Muscle of leg (tissue), 11 donors: Measurements from ENCODE around the gene GPR61. TPM values are rescaled to one million over a fixed set of nuclear protein-coding genes. Genes with fewer than 3 reads are reported as not detected.

Source experiments
- DNase-seq: peaks from one replicate; pipeline ENCODE4 v3.0.0; 2013
- H3K27ac ChIP-seq: one replicate; pipeline ENCODE4 v1.5.1; 2013; ENCODE audit warnings: mild to moderate bottlenecking, low read length, control low read depth
- H3K27me3 ChIP-seq: one replicate; pipeline ENCODE4 v1.6.1; 2013; ENCODE audit warnings: low read length; ENCODE audit not compliant: control insufficient read depth, insufficient read depth
- H3K36me3 ChIP-seq: one replicate; pipeline ENCODE4 v1.6.1; 2013; ENCODE audit warnings: low read length; ENCODE audit not compliant: control insufficient read depth, insufficient read depth
- H3K4me1 ChIP-seq: one replicate; pipeline ENCODE4 v1.6.1; 2013; ENCODE audit warnings: low read length; ENCODE audit not compliant: control insufficient read depth, insufficient read depth
- H3K4me3 ChIP-seq: one replicate; pipeline ENCODE4 v1.5.1; 2013; ENCODE audit warnings: low read length, control low read depth
- H3K9me3 ChIP-seq: replicated peaks from 2 replicates; pipeline ENCODE4 v1.6.1; 2013; ENCODE audit warnings: low read depth, low read length; ENCODE audit not compliant: control insufficient read depth
- WGBS: methylation state at CpG from one replicate; pipeline ENCODE4 v1.1.5; 2013; ENCODE audit warnings: missing lambda C conversion rate; ENCODE audit not compliant: insufficient coverage; 5-methylcytosine and 5-hydroxymethylcytosine counted together
- polyA plus RNA-seq, 8 donors: library from polyadenylated mRNA; unstranded; fragments of 120-200 nt; gene quantifications; one replicate each; pipeline versions ENCODE4 v1.2.1 to v1.2.3, GENCODE V29; 2013; ENCODE audit warnings: inconsistent platforms in 1 of 8, low replicate concordance in 1 of 8; ENCODE audit not compliant: insufficient read length in 8 of 8, insufficient read depth in 1 of 8
- total RNA-seq: library from RNA; stranded (reverse); fragments of 120-200 nt; gene quantifications from one replicate; pipeline ENCODE4 v1.2.4, GENCODE V29; 2013

The GPR61 gene
- total and polyA plus RNA-seq, 9 donors: 1.4 to 2.7 (median 1.7) TPM

- DNase-seq: no peak
- 51% methylated on average over 11 of the region's 14 CpGs for WGBS
- peaks cover 54% of the 10 kb centered on the region for H3K4me1 ChIP-seq
- no peaks in the 10 kb centered on the region for H3K36me3 ChIP-seq
- peak overlapping the region; percentile 21 for H3K27ac ChIP-seq
- no peak overlapping the region for H3K4me3 ChIP-seq
- H3K27me3 ChIP-seq: no peaks in the 10 kb centered on the region
- no peaks in the 10 kb centered on the region for H3K9me3 ChIP-seq
Measured at GRCh38 chr1:109527098-109527811, 12.4 kb upstream of the GPR61 start.

- peaks cover 62% of the 10 kb centered on the region for H3K4me1 ChIP-seq
- no peak overlapping the region for H3K4me3 ChIP-seq
- H3K9me3 ChIP-seq: no peaks in the 10 kb centered on the region
- WGBS: 76% methylated on average over 8 of the region's 9 CpGs
- no peaks in the 10 kb centered on the region for H3K27me3 ChIP-seq
- DNase-seq: no peak
- no peaks in the 10 kb centered on the region for H3K36me3 ChIP-seq
- peak overlapping the region; percentile 87 for H3K27ac ChIP-seq
Measured at GRCh38 chr1:109527846-109528695, 11.6 kb upstream of the GPR61 start.

DNA sequence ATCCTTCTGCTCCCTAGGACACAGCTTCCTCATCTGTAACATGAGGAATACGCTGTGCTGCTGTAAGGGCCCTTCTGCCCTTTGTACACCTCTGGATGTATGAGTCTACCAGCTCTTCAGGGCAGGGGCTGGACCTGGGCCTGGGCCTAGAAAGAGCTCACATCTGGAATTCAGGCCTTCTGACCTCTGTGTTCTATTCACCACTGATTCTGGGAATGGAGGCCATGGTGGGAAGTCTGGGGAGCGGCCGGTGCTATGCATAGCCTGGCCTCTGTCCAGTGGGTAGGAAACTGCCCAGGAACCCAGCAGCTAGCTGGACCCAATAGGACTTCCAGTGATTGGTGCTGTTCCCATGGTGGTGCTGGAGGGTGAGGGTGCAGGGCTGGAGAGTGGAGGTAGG is 11.0 kb upstream of the GPR61 start:
- Histone ChIP-seq H3K9me3 (no peaks in the 10 kb centered on the region), H3K27ac (peak overlapping the region; percentile 87), H3K27me3 (no peaks in the 10 kb centered on the region), H3K4me1 (peaks cover 63% of the 10 kb centered on the region), H3K36me3 (no peaks in the 10 kb centered on the region), H3K4me3 (no peak overlapping the region)
- WGBS: 71% methylated on average over 2 of the region's 3 CpGs
- no peak for DNase-seq

- H3K4me3 ChIP-seq: no peak overlapping the region
- peak; percentile 81 for DNase-seq
- WGBS: 24% methylated on average over 3 of the region's 8 CpGs
- H3K27me3 ChIP-seq: no peaks in the 10 kb centered on the region
- H3K4me1 ChIP-seq: peaks cover 69% of the 10 kb centered on the region
- H3K27ac ChIP-seq: peak overlapping the region; percentile 87
- H3K9me3 ChIP-seq: no peaks in the 10 kb centered on the region
- H3K36me3 ChIP-seq: no peaks in the 10 kb centered on the region
Measured at GRCh38 chr1:109529881-109530456, 9.7 kb upstream of the GPR61 start.

- WGBS: 34% methylated on average over 11 of the region's 13 CpGs
- H3K4me3 ChIP-seq: no peak overlapping the region
- peaks cover 75% of the 10 kb centered on the region for H3K4me1 ChIP-seq
- no peaks in the 10 kb centered on the region for H3K27me3 ChIP-seq
- no peaks in the 10 kb centered on the region for H3K9me3 ChIP-seq
- H3K36me3 ChIP-seq: no peaks in the 10 kb centered on the region
- peak overlapping the region; percentile 87 for H3K27ac ChIP-seq
- peak; percentile 89 for DNase-seq
Measured at GRCh38 chr1:109530457-109531087, 9.1 kb upstream of the GPR61 start.

DNA sequence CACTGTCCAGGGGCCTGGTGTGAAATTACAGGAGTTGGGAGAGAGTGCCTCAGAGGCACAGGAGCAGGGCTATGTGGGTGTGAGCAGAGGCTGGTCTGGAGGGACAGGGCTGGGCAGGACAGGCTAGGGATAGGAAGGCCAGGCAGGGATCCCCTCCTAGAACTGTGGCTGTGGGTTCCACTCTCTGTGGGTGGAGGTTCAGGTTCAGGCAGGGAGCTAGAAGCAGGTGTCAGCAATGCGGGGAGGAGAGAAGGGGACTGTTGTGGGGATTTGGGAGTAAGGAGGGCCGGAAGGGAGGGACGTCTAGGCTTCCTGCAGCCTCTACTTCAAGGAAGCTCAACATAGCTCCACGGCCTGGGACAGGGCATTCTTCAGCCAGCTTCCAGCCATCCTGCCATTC is 8.3 kb upstream of the GPR61 start:
- DNase-seq: no peak
- Histone ChIP-seq H3K4me3 (no peak overlapping the region), H3K27ac (peak overlapping the region; percentile 87), H3K9me3 (no peaks in the 10 kb centered on the region), H3K27me3 (no peaks in the 10 kb centered on the region), H3K4me1 (peaks cover 82% of the 10 kb centered on the region), H3K36me3 (no peaks in the 10 kb centered on the region)
- no CpG with 5 or more reads among the region's 4 CpGs for whole genome bisulfite sequencing

- no peaks in the 10 kb centered on the region for H3K9me3 ChIP-seq
- no peak for DNase-seq
- no peak overlapping the region for H3K4me3 ChIP-seq
- peak overlapping the region; percentile 87 for H3K27ac ChIP-seq
- no peaks in the 10 kb centered on the region for H3K36me3 ChIP-seq
- 51% methylated on average over 9 of the region's 16 CpGs for WGBS
- H3K27me3 ChIP-seq: no peaks in the 10 kb centered on the region
- peaks cover 87% of the 10 kb centered on the region for H3K4me1 ChIP-seq
Measured at GRCh38 chr1:109531826-109532364, 7.8 kb upstream of the GPR61 start.

DNA sequence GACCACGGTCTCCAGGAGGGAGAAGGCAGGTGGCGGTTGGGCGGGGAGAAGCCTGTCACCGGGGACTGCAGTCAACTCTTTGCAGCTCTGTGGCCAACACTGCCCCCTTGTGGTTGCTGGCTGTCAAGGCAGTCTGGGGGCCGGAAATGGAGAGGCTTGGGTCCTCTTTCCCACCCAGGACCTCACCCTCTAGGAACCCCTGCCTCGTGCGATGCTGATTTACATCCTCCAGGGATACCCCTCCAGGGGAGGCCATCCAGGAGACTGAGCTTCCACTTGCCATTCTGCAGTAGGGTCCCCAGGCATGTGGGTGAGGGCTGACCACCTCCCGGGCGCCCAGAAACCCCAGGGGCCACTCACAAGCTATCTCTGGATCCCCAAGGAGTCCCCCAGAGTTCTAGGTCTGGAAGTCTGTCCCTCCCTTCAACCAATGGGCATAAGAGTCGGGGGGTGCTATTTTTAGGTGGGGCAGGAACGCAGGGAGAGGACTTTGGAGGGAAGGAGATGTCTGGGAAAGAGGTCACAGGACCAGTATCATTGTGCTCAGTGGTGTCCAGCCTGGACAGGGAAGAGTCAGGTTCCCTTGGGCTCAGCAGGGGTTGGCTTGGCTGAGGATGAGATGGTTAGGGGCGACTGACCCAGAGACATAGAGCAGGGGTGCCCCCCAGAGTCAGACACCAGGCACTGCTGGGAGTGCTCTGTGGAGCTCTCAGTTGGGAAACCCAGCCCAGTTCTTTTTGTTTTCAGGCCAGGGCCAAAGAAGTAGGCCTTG is 7.1 kb upstream of the GPR61 start:
- Histone ChIP-seq H3K27me3 (no peaks in the 10 kb centered on the region), H3K4me3 (no peak overlapping the region), H3K27ac (peak overlapping the region; percentile 87), H3K4me1 (peaks cover 85% of the 10 kb centered on the region), H3K36me3 (no peaks in the 10 kb centered on the region), H3K9me3 (no peaks in the 10 kb centered on the region)
- peak; percentile 87 for DNase-seq
- 2% methylated on average over 6 of the region's 12 CpGs for WGBS

- DNase-seq: no peak
- WGBS: no CpG with 5 or more reads among the region's 1 CpG
- Histone ChIP-seq H3K27me3 (peaks cover 2% of the 10 kb centered on the region), H3K27ac (peak overlapping the region; percentile 93), H3K9me3 (no peaks in the 10 kb centered on the region), H3K36me3 (no peaks in the 10 kb centered on the region), H3K4me3 (no peak overlapping the region), H3K4me1 (peaks cover 75% of the 10 kb centered on the region)
Measured at GRCh38 chr1:109534307-109534858, 5.3 kb upstream of the GPR61 start.
